Measurements from ENCODE around the gene SPRY2. TPM values are rescaled to one million over a fixed set of nuclear protein-coding genes. Genes with fewer than 3 reads are reported as not detected.
A peak's percentile ranks its signal among the peaks of the same experiment; 100 is the strongest.

The SPRY2 gene
- total RNA-seq, 1 experiment from 2014 or later = 19.0 TPM

DNA sequence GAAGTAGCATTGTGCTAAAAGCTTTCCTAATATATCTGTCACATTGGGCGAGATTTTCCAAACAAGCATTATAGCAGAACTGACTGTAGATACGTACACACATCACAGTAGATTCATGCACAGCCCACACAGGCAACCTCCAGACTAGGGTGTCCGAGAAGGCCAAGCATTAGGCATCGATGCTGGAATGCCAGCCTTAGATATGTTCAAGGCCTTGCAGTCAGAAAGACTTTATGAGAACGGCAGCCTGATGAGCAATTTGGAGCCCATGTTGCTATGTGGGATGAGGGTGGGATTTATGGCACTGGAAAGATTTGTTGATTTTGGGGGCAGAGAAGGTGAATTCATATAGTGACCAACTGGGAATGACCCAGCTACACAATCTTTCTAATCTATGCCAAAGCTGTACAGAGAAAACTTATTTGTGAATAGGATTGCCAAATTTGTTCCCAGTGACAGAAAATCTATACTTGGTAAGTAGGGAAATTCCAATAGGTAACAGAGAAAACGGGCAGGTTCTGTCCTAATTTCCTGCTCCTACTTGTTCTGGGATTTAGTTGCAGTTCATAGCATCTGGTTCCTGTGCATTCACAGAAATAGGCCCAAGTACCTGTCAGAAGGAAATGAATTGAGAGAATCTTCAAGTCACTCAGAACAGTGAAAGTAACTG, 31.0 kb upstream of the SPRY2 start:
- no peak overlapping the region for H3K4me3 ChIP-seq (ENCODE audit: low read length)
- DNase-seq = no peak
- H3K4me2 ChIP-seq (ENCODE audit: low read length) = no peak overlapping the region
- intact Hi-C loops (cut with micrococcal nuclease) = no loop called here
- H3K4me1 ChIP-seq (ENCODE audit: insufficient read depth, low read length) = no peaks in the 10 kb centered on the region
- H3K9ac ChIP-seq (ENCODE audit: low read length) = no peak overlapping the region
- no peaks in the 10 kb centered on the region for H3K36me3 ChIP-seq (ENCODE audit: low read depth, low read length)
- TF ChIP-seq, protein P1, sequence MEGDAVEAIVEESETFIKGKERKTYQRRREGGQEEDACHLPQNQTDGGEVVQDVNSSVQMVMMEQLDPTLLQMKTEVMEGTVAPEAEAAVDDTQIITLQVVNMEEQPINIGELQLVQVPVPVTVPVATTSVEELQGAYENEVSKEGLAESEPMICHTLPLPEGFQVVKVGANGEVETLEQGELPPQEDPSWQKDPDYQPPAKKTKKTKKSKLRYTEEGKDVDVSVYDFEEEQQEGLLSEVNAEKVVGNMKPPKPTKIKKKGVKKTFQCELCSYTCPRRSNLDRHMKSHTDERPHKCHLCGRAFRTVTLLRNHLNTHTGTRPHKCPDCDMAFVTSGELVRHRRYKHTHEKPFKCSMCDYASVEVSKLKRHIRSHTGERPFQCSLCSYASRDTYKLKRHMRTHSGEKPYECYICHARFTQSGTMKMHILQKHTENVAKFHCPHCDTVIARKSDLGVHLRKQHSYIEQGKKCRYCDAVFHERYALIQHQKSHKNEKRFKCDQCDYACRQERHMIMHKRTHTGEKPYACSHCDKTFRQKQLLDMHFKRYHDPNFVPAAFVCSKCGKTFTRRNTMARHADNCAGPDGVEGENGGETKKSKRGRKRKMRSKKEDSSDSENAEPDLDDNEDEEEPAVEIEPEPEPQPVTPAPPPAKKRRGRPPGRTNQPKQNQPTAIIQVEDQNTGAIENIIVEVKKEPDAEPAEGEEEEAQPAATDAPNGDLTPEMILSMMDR (conservative IDR thresholded peaks at IDR 0.05; ENCODE audit: low read depth, low read length) = no peak
- TF ChIP-seq EZH2 (IDR thresholded peaks at IDR 0.05; ENCODE audit: low read length, unreplicated experiment) (no peak), EZH2phosphoT487 (IDR thresholded peaks at IDR 0.05; ENCODE audit: borderline replicate concordance, low read length) (no peak)
- H3F3A ChIP-seq (ENCODE audit: low read length, unreplicated experiment) = no peaks in the 10 kb centered on the region
- H3K27ac ChIP-seq (ENCODE audit: low read length) = no peak overlapping the region
- H2AFZ ChIP-seq (ENCODE audit: low read length) = no peak overlapping the region
- H3K27me3 ChIP-seq (ENCODE audit: low read length) = no peaks in the 10 kb centered on the region
- no peaks in the 10 kb centered on the region for H4K20me1 ChIP-seq (ENCODE audit: low read length)
- H3K9me2 ChIP-seq (replicated peaks; ENCODE audit: low read length) = no peaks in the 10 kb centered on the region
- ChIA-PET POLR2A (ENCODE audit: unreplicated experiment) (no interaction called here), CTCF (no interaction called here)
- H3K9me3 ChIP-seq (ENCODE audit: low read length) = no peaks in the 10 kb centered on the region
- BruUV-seq (replicated peaks) = no TSS peak
- ATAC-seq = no peak
- no peaks in the 10 kb centered on the region for H3K79me2 ChIP-seq (ENCODE audit: low read length)

DNA sequence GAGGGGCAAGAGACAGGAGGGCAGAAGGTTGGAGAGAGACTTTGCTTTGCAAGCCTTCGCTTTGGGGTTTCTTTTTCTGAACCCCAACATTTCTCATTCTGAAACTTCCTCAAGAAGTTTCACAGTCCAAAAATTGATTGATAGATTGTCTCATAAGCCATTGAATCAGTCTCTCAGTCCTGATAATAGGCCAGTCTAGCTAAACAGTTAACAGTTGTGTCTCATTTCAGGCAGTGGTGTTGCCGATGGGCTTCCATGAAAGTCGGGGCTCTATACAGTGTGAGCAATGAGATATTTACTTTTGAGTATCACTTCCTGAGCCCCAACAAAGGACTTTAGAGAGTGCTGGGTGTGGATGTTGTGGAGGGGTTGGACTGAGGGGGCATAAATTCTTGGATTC, 26.5 kb upstream of the SPRY2 start:
- CTCF ChIA-PET = no interaction called here
- Histone ChIP-seq H3K4me2 (ENCODE audit: low read length) (no peak overlapping the region), H3K27me3 (ENCODE audit: low read length) (no peaks in the 10 kb centered on the region), H2AFZ (ENCODE audit: low read length) (no peak overlapping the region), H3K9me2 (replicated peaks; ENCODE audit: low read length) (no peaks in the 10 kb centered on the region), H3K9ac (ENCODE audit: low read length) (no peak overlapping the region), H3K27ac (ENCODE audit: low read length) (no peak overlapping the region), H3K36me3 (ENCODE audit: low read depth, low read length) (no peaks in the 10 kb centered on the region), H4K20me1 (ENCODE audit: low read length) (no peaks in the 10 kb centered on the region), H3K79me2 (ENCODE audit: low read length) (no peaks in the 10 kb centered on the region), H3K4me1 (ENCODE audit: insufficient read depth, low read length) (no peaks in the 10 kb centered on the region), H3K4me3 (ENCODE audit: low read length) (no peak overlapping the region), H3F3A (ENCODE audit: low read length, unreplicated experiment) (no peaks in the 10 kb centered on the region), H3K9me3 (ENCODE audit: low read length) (no peaks in the 10 kb centered on the region)
- no TSS peak for BruUV-seq (replicated peaks)
- TF ChIP-seq, protein P1 (conservative IDR thresholded peaks at IDR 0.05; ENCODE audit: low read depth, low read length) = no peak
- TF ChIP-seq EZH2 (IDR thresholded peaks at IDR 0.05; ENCODE audit: low read length, unreplicated experiment) (no peak), EZH2phosphoT487 (IDR thresholded peaks at IDR 0.05; ENCODE audit: borderline replicate concordance, low read length) (no peak)
- intact Hi-C loops (cut with micrococcal nuclease) = no loop called here
- POLR2A ChIA-PET (ENCODE audit: unreplicated experiment) = no interaction called here
- no peak for ATAC-seq
- DNase-seq = no peak

DNA sequence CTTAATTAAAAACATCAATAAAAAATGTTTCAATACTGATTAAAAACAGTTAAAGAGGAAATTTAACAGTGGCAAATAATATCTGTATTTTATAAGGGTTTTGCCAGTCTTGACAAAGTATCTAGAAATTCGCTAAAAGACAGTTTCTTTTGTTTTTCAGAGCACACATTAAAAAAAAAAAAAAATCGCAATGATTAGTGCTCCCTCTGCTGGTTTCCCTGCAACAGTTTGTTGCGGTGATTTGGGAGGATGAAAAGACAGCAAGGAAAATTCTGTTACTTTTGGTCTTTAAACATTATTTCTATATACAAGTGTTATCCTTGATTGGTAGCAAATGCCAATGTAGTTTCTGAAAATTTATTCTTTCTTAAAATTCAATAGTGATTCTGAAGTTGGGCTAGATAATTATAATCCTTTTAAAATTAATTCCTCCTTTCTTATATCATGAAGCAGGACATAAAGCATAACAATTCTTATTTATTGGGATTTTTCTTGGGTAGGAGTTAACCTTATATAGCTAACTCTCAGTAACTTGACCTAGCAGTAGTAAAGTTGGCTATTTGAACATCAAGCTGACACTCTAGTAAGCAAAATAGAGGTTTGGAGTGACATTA, 23.1 kb upstream of the SPRY2 start:
- CTCF ChIA-PET = no interaction called here
- intact Hi-C loops (cut with micrococcal nuclease) = loop anchor here (1.0 to 5.0 kb wide), 4 partner anchors 188 to 685 kb away; no protein-coding TSS in a partner anchor
- peak overlapping the region; percentile 65 for H3K4me2 ChIP-seq (ENCODE audit: low read length)

More for the DNA sequence above, 23.1 kb upstream of the SPRY2 start:
- Histone ChIP-seq H3K9me2 (replicated peaks; ENCODE audit: low read length) (no peaks in the 10 kb centered on the region), H3K9me3 (ENCODE audit: low read length) (no peaks in the 10 kb centered on the region), H3K27ac (ENCODE audit: low read length) (no peak overlapping the region), H3K9ac (ENCODE audit: low read length) (peak overlapping the region; percentile 31; the same call in 1 of the 2 replicates), H3F3A (ENCODE audit: low read length, unreplicated experiment) (no peaks in the 10 kb centered on the region), H4K20me1 (ENCODE audit: low read length) (no peaks in the 10 kb centered on the region), H3K27me3 (ENCODE audit: low read length) (no peaks in the 10 kb centered on the region), H3K4me3 (ENCODE audit: low read length) (0 out of 2 replicates have a peak overlapping the region, but pooled peaks have one; percentile 23), H3K36me3 (ENCODE audit: low read depth, low read length) (no peaks in the 10 kb centered on the region), H3K79me2 (ENCODE audit: low read length) (no peaks in the 10 kb centered on the region), H3K4me1 (ENCODE audit: insufficient read depth, low read length) (peaks cover 7% of the 10 kb centered on the region; the same call in 1 of the 2 replicates), H2AFZ (ENCODE audit: low read length) (peak overlapping the region; percentile 57)
- no TSS peak for BruUV-seq (replicated peaks)
- DNase-seq (peak; percentile 49), ATAC-seq (no peak)
- TF ChIP-seq, protein P1 (conservative IDR thresholded peaks at IDR 0.05; ENCODE audit: low read depth, low read length) = peak; percentile 80
- TF ChIP-seq EZH2phosphoT487 (IDR thresholded peaks at IDR 0.05; ENCODE audit: borderline replicate concordance, low read length) = no peak
- POLR2A ChIA-PET (ENCODE audit: unreplicated experiment) = no interaction called here

All from PC-3 (cell line).